GM12878 (cell line): Measurements from ENCODE around the gene NUP93. TPM values are rescaled to one million over a fixed set of nuclear protein-coding genes. Genes with fewer than 3 reads are reported as not detected.

Experiments
- ATF2 ChIP-seq: IDR thresholded peaks from 2 replicates; pipeline ENCODE4 v1.6.1; 2012; ENCODE audit warnings: low read length, inconsistent platforms
- ELK1 ChIP-seq: IDR thresholded peaks from 2 replicates; pipeline ENCODE4 v1.6.1; 2012; ENCODE audit warnings: low read depth, low read length, improper control_type of control experiment
- GABPA ChIP-seq: IDR thresholded peaks from 2 replicates; pipeline ENCODE4 v1.6.1; 2014; ENCODE audit warnings: antibody characterized with exemption, low read depth, mild to moderate bottlenecking, inconsistent platforms
- RAD51 ChIP-seq: fragments of 450-650 bp; IDR thresholded peaks from 2 replicates; pipeline ENCODE4 v1.6.1; 2016; ENCODE audit warnings: moderate library complexity, mild to moderate bottlenecking, inconsistent platforms
- TCF3 ChIP-seq: IDR thresholded peaks from 2 replicates; pipeline ENCODE4 v1.6.1; 2012; ENCODE audit warnings: low read depth, mild to moderate bottlenecking, low read length, borderline replicate concordance; ENCODE audit not compliant: insufficient read depth
- ZNF622 ChIP-seq: fragments of 450-650 bp; IDR thresholded peaks from 2 replicates; pipeline ENCODE4 v1.6.1; 2017; ENCODE audit warnings: mild to moderate bottlenecking, inconsistent platforms
- ZNF687 ChIP-seq: fragments of 450-650 bp; IDR thresholded peaks from 2 replicates; pipeline ENCODE4 v1.6.1; 2017; ENCODE audit warnings: mild to moderate bottlenecking, moderate library complexity
- polyA plus RNA-seq, 11 experiments: library from polyadenylated mRNA; depleted of rRNA in 4 of 11; unstranded in 6 of 11; stranded (reverse) in 5 of 11; fragments of >200 nt; fragmentation: Nextera tagmentation in 4 of 11; fragmentation: Illumina TruSeq in 1 of 11; extraction: Ambion mirVana in 4 of 11; extraction: Trizol in 1 of 11; gene quantifications; 1 replicate in 1 of 11; 2 replicates in 10 of 11; pipeline versions ENCODE4 v1.2.1 to v1.2.3, GENCODE V29; 2011 to 2016; ENCODE audit warnings: inconsistent platforms in 2 of 11, missing spikeins in 2 of 11, low read depth in 1 of 11
- total RNA-seq, 4 experiments: library from RNA; depleted of rRNA in 3 of 4; stranded (reverse); fragments of >200 nt in 3 of 4; fragmentation: Illumina TruSeq in 1 of 4; extraction: Trizol in 1 of 4; gene quantifications; 2 replicates each; pipeline versions ENCODE4 v1.2.1 to v1.2.3, GENCODE V29; 2013 to 2021

The NUP93 gene
- total and polyA plus RNA-seq, 10 of the 15 experiments (the other 5 are each of a cell fraction or from before 2014, with no cell fraction given), result 82.2 to 175 (median 101) TPM

GRCh38 chr16:56774016-56774680, 44.2 kb downstream of the NUP93 start (continued):
- TF ChIP-seq ZNF687 (no peak), ATF2 (no peak), ELK1 (no peak), TCF3 (no peak), GABPA (no peak), ZNF622 (no peak), RAD51 (no peak)
- TF ChIP-seq, all 136 proteins: peak for 0
